HG02943 (cell line): ENCODE data around the gene GNGT2.
"Not testable (repeated sequence)": the region's sequence is repeated elsewhere in the genome, so short reads cannot be mapped to it uniquely, and the experiment has no call there.

ENCODE experiments used
- ATAC-seq: cut with Tn5 transposase; IDR thresholded peaks from one replicate; pipeline ENCODE4 v1.9.1; 2021; ENCODE audit warnings: mild to moderate bottlenecking, low read depth, moderate library complexity; ENCODE audit not compliant: unreplicated experiment

GNGT2 gene

DNA sequence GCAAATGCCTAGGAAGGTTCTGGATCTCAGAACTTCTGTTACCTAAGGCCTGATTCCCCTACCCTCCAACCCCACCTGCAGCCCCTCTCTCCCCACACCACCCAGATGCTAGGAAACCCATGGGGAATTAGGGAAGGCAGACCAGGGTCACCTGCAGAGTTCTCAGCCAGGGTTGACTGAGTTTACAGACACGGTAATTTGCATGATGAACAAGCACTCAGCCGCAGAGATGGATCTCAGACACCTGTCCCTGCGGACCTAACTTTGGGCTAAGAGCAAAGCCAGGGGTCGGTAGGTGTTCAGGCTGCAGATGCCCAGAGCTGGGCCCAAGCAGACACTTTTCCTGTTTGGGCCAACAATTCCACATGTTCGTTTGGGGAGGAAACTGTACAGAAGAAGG lies 3.0 kb upstream of the GNGT2 start:
- no peak for ATAC-seq

GRCh38 chr17:49209061-49209571 lies 1.3 kb downstream of the GNGT2 start:
- no peak for ATAC-seq

DNA sequence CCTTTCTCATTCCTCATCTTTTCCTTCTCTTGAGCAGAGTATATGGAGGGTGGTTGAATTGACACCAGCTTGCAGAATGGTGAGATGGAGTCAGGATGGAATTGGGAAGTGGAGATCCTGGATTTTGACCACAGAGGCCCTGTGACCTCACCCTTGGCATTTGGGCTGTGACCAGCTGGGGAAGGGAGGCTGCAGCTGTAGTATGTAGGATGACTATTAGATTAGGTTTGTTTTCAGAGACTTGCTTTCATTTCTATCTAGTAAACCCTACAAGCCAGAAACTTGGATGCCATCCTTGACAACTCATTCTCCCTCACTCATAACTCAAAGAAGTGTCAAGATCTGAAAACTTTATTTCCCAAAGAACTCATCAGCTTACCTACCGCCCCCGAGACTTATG lies 5.9 kb downstream of the GNGT2 start:
- no peak for ATAC-seq

DNA sequence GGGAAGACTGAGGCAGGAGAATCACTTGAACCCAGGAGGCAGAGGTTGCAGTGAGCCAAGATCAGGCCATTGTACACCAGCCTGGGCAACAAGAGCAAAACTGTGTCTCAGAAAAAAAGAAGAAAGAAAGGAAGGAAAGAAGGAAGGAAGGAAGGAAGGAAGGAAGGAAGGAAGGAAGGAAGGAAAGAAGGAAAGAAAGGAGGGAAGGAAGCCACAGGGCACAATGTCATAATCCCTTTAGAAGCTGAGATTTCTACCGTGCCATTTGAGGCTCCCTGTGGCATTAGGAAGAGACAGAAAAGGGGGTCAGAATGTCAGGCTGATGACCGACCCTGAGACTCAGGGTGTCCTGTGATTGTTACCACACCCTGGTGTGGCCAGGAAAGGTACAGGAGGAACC lies 6.6 kb downstream of the GNGT2 start:
- no peak for ATAC-seq

GRCh38 chr17:49201481-49201927 lies 8.9 kb downstream of the GNGT2 start:
- ATAC-seq, result no peak

DNA sequence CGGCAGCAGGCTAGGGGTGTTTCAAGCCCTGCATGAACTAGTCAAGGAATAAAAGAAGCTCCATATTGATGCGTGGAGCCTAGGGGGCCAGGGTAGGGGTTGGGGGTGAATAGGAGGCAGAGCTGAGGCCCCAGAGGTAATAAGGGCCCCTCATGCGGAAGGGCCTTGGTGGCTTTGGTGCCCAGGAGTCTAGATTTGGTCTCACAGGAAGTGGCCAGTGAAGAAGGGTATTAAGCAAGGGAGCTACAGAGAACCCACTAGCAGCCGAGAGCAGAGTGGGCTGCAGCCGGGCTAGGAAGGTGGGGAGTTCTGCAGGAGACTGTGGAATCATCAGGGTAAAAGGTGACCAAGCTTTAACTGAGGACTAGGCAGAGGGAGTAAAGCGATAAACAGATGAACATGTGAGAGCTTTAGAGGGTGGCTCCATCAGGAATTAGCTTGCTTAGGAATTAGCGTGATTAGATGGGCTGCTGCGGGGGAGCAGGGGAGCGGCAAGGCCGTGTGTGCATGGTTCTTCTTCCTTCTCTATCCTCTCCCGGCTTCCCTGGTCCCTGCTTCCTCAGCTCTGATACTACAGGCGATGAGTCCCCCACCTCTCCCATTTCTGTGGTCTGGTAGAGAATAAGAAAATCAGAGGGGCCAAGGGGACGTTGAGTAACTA lies 9.8 kb downstream of the GNGT2 start:
- ATAC-seq, result no peak

- ATAC-seq, result no peak
These were observed 12.2 kb downstream of the GNGT2 start for GRCh38 chr17:49198211-49198610.

GRCh38 chr17:49197346-49197998 lies 12.9 kb downstream of the GNGT2 start:
- ATAC-seq, result no peak

- ATAC-seq, result no peak
These were observed 13.9 kb downstream of the GNGT2 start for GRCh38 chr17:49196520-49196919.

GRCh38 chr17:49195751-49196150 lies 14.6 kb downstream of the GNGT2 start:
- no peak for ATAC-seq

DNA sequence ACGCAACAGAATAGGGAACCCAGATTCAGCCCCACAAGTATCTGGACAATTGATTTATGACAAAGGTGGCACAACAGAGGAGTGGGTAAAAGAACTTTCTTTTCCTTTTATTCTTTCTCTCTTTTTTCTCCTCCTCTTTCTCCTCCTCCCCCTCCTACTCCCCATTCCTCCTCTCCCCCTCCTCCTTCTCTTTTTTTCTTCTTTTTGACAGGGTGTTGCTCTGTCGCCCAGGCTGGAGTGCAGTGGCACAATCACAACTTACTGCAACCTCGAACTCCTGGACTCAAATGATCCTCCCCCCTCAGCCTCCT lies 16.1 kb downstream of the GNGT2 start:
- no peak for ATAC-seq

GRCh38 chr17:49193513-49194296 lies 16.7 kb downstream of the GNGT2 start:
- ATAC-seq, result no peak

DNA sequence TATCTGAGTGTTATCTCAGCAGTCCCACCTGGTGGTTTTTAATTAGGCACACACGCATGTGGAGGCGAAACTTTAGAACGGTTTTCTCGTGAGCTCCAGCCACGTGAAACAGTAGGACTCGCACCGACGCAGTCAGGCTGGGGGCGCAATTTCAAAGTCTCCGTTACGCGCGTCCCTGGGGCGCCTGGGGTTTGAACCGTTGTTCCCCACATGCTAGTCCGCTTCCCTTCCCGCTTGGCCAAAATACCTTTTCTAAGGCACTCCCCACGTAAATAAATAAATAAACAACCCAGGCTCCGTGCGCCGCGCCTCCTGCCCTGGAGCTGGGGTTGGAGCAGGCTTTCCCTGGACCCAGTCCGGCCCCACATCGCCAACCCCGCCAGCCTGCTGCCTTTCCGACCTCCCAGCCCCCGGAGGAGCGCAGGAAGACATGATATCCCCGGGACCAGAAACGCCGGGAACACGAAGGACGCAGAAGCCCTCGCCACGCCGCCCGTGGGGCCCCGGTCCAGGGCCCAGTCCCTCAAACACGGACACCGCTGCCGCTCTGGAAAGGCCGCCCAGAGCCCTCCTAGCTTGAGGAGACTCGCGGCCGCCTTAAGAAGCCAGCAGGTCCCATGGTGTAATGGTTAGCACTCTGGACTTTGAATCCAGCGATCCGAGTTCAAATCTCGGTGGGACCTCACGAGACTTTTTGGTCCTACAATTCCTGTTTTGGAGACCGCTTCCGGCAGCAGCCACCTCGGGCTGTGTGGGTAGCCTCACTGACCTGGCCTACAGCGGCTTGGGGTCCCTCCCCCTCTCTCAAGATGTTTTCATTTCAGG lies 18.2 kb downstream of the GNGT2 start:
- ATAC-seq, result peak; percentile 55

GRCh38 chr17:49191409-49191916 lies 18.9 kb downstream of the GNGT2 start:
- ATAC-seq, result peak; percentile 11

DNA sequence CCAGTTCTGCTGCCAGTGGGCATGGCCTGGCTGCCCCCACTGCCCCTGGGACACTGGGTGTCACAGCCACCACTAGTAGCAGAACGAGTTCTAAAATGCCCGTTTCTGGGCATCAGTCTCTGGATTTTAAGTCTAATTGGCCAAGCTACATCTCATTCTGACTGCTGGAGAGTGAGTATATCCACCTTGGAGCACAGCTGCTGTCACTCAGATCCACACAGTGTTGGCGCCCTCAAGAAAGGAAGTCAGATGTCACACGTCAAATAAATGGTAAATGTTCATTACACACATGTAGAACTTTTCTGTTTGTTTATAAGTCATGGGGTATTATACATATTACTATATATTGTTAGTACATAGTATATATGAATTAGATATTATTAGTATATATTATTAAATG lies 19.4 kb downstream of the GNGT2 start:
- no peak for ATAC-seq

- no peak for ATAC-seq
These were observed 23.1 kb downstream of the GNGT2 start for GRCh38 chr17:49187301-49187700.

GRCh38 chr17:49185381-49185780 lies 25.0 kb downstream of the GNGT2 start:
- ATAC-seq, result not testable (repeated sequence)

GRCh38 chr17:49184522-49184921 lies 25.9 kb downstream of the GNGT2 start:
- not testable (repeated sequence) for ATAC-seq

- ATAC-seq, result no peak
These were observed 26.6 kb downstream of the GNGT2 start for GRCh38 chr17:49183801-49184200.

DNA sequence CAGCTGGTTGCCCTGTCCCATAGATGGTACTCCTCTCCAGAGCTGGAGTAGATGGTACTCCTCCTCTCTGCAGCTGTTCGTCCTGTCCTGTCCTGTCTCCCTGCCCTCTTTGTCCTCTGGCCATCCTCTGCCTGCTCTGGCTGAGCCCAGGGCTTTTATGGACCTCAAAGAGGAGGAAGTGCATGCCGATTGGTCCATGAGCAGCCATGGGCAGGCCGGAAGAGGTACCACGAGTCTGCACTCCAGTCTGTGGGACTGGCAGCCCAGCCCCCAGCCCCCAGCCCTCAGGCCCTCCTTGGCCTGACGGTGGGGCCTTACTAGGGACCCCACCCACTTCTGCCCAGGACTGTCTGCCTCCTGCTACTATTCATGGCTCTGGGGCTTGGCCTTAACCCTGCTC lies 27.0 kb downstream of the GNGT2 start:
- no peak for ATAC-seq
